Central memory CD8-positive, alpha-beta T cell (primary cell): ENCODE data around the gene OTULIN.
A peak's percentile ranks its signal among the peaks of the same experiment; 100 is the strongest.

Experiments used
- ATAC-seq: fragments of 150-1000 bp; cut with Tn5 transposase; replicated peaks from 2 replicates; pipeline ENCODE4 v1.10.0; 2022; ENCODE audit warnings: mild to moderate bottlenecking, moderate FRiP score, moderate number of reproducible peaks; ENCODE audit not compliant: poor library complexity, severe bottlenecking; ENCODE audit errors: extremely low read depth
- DNase-seq, 2 donors: peaks; one replicate each; pipeline ENCODE4 v3.0.0; 2021; ENCODE audit warnings: low spot score in 2 of 2
- H3K27ac Mint-ChIP-seq: one replicate; pipeline ENCODE4 v1.8.0; 2022; ENCODE audit warnings: low read depth, mild to moderate bottlenecking, moderate library complexity, mixed read lengths
- H3K27me3 Mint-ChIP-seq: one replicate; pipeline ENCODE4 v1.8.0; 2022; ENCODE audit warnings: mixed read lengths
- H3K36me3 Mint-ChIP-seq: one replicate; pipeline ENCODE4 v1.8.0; 2022; ENCODE audit warnings: mild to moderate bottlenecking, moderate library complexity, mixed read lengths; ENCODE audit not compliant: insufficient read depth
- H3K4me1 Mint-ChIP-seq: one replicate; pipeline ENCODE4 v1.8.0; 2022; ENCODE audit warnings: mixed read lengths
- H3K4me3 Mint-ChIP-seq: one replicate; pipeline ENCODE4 v1.8.0; 2022; ENCODE audit warnings: mild to moderate bottlenecking, moderate library complexity, mixed read lengths
- H3K9me3 Mint-ChIP-seq: one replicate; pipeline ENCODE4 v1.8.0; 2022; ENCODE audit warnings: mixed read lengths

Gene OTULIN

GRCh38 chr5:14664270-14665100 lies at the start of gene OTULIN:
Gene OTULIN (plus strand): TSS chr5:14664718. CDS start chr5:14664826, 108 bp downstream.
- ATAC-seq (peak; percentile 72), DNase-seq (peak; percentile 73 to 81)
- Mint-ChIP-seq H3K4me3 (peak within 1 kb of the TSS; percentile 96), H3K36me3 (peaks cover 26% of the 10 kb centered on the region), H3K4me1 (peaks cover 67% of the 10 kb centered on the region), H3K27ac (peak within 1 kb of the TSS; percentile 97), H3K9me3 (no peaks in the 10 kb centered on the region), H3K27me3 (no peaks in the 10 kb centered on the region)

GRCh38 chr5:14615365-14615764 lies 49.2 kb upstream of the OTULIN start:
- no peak for DNase-seq
- no peaks in the 10 kb centered on the region for H3K9me3 Mint-ChIP-seq
- no peak overlapping the region for H3K4me3 Mint-ChIP-seq
- no peaks in the 10 kb centered on the region for H3K27me3 Mint-ChIP-seq
- no peak for ATAC-seq
- no peak overlapping the region for H3K27ac Mint-ChIP-seq
- H3K36me3 Mint-ChIP-seq, result peaks cover 40% of the 10 kb centered on the region
- H3K4me1 Mint-ChIP-seq, result no peaks in the 10 kb centered on the region

- H3K4me3 Mint-ChIP-seq, result no peak overlapping the region
- H3K36me3 Mint-ChIP-seq, result peaks cover 26% of the 10 kb centered on the region
- no peak for ATAC-seq
- no peaks in the 10 kb centered on the region for H3K4me1 Mint-ChIP-seq
- H3K27ac Mint-ChIP-seq, result no peak overlapping the region
- no peaks in the 10 kb centered on the region for H3K27me3 Mint-ChIP-seq
- no peak for DNase-seq
- peaks cover 9% of the 10 kb centered on the region for H3K9me3 Mint-ChIP-seq
These were observed 47.1 kb upstream of the OTULIN start for GRCh38 chr5:14617441-14617840.

- Mint-ChIP-seq H3K4me1 (no peaks in the 10 kb centered on the region), H3K27ac (no peak overlapping the region), H3K9me3 (peaks cover 5% of the 10 kb centered on the region), H3K4me3 (no peak overlapping the region), H3K36me3 (no peaks in the 10 kb centered on the region), H3K27me3 (no peaks in the 10 kb centered on the region)
- no peak for ATAC-seq
- no peak for DNase-seq
These were observed 37.2 kb upstream of the OTULIN start for GRCh38 chr5:14627270-14627669.

GRCh38 chr5:14628346-14628745 lies 36.2 kb upstream of the OTULIN start:
- no peaks in the 10 kb centered on the region for H3K27me3 Mint-ChIP-seq
- peaks cover 5% of the 10 kb centered on the region for H3K9me3 Mint-ChIP-seq
- no peaks in the 10 kb centered on the region for H3K36me3 Mint-ChIP-seq
- no peak overlapping the region for H3K27ac Mint-ChIP-seq
- ATAC-seq (no peak), DNase-seq (peak in 1 of 2 donors; percentile 22)
- no peaks in the 10 kb centered on the region for H3K4me1 Mint-ChIP-seq
- H3K4me3 Mint-ChIP-seq, result no peak overlapping the region

- DNase-seq, result no peak
- Mint-ChIP-seq H3K27ac (no peak overlapping the region), H3K4me1 (peaks cover 6% of the 10 kb centered on the region), H3K27me3 (no peaks in the 10 kb centered on the region), H3K4me3 (no peak overlapping the region), H3K36me3 (no peaks in the 10 kb centered on the region), H3K9me3 (peaks cover 5% of the 10 kb centered on the region)
- ATAC-seq, result no peak
These were observed 33.8 kb upstream of the OTULIN start for GRCh38 chr5:14630671-14631070.

GRCh38 chr5:14635656-14636055 lies 28.9 kb upstream of the OTULIN start:
- Mint-ChIP-seq H3K4me3 (no peak overlapping the region), H3K9me3 (no peaks in the 10 kb centered on the region), H3K36me3 (no peaks in the 10 kb centered on the region), H3K27me3 (peaks cover 9% of the 10 kb centered on the region), H3K27ac (no peak overlapping the region), H3K4me1 (peaks cover 7% of the 10 kb centered on the region)
- no peak for ATAC-seq
- DNase-seq, result no peak

GRCh38 chr5:14640765-14641164 lies 23.8 kb upstream of the OTULIN start:
- no peaks in the 10 kb centered on the region for H3K36me3 Mint-ChIP-seq
- H3K9me3 Mint-ChIP-seq, result no peaks in the 10 kb centered on the region
- H3K4me3 Mint-ChIP-seq, result no peak overlapping the region
- peaks cover under 1% of the 10 kb centered on the region for H3K4me1 Mint-ChIP-seq
- peaks cover 38% of the 10 kb centered on the region for H3K27me3 Mint-ChIP-seq
- no peak overlapping the region for H3K27ac Mint-ChIP-seq
- DNase-seq (no peak), ATAC-seq (no peak)

- ATAC-seq, result no peak
- Mint-ChIP-seq H3K4me1 (peaks cover 5% of the 10 kb centered on the region), H3K36me3 (no peaks in the 10 kb centered on the region), H3K27ac (no peak overlapping the region), H3K9me3 (no peaks in the 10 kb centered on the region), H3K27me3 (peaks cover 55% of the 10 kb centered on the region), H3K4me3 (no peak overlapping the region)
- DNase-seq, result no peak
These were observed 19.8 kb upstream of the OTULIN start for GRCh38 chr5:14644623-14645237.

- Mint-ChIP-seq H3K27me3 (peaks cover 24% of the 10 kb centered on the region), H3K27ac (no peak overlapping the region), H3K4me1 (peaks cover 5% of the 10 kb centered on the region), H3K4me3 (no peak overlapping the region), H3K36me3 (peaks cover under 1% of the 10 kb centered on the region), H3K9me3 (no peaks in the 10 kb centered on the region)
- ATAC-seq, result no peak
- DNase-seq, result no peak
These were observed 14.5 kb upstream of the OTULIN start for GRCh38 chr5:14650052-14650451.

GRCh38 chr5:14655146-14655741 lies 9.3 kb upstream of the OTULIN start:
- ATAC-seq, result no peak
- Mint-ChIP-seq H3K9me3 (no peaks in the 10 kb centered on the region), H3K36me3 (peaks cover 1% of the 10 kb centered on the region), H3K27ac (no peak overlapping the region), H3K4me3 (no peak overlapping the region), H3K27me3 (no peaks in the 10 kb centered on the region), H3K4me1 (peaks cover 5% of the 10 kb centered on the region)
- DNase-seq, result no peak

- Mint-ChIP-seq H3K4me1 (peaks cover 17% of the 10 kb centered on the region), H3K9me3 (no peaks in the 10 kb centered on the region), H3K27me3 (no peaks in the 10 kb centered on the region), H3K4me3 (no peak overlapping the region), H3K36me3 (peaks cover 1% of the 10 kb centered on the region), H3K27ac (no peak overlapping the region)
- DNase-seq (no peak), ATAC-seq (no peak)
These were observed 7.6 kb upstream of the OTULIN start for GRCh38 chr5:14656898-14657297.
